MCF 10A (cell line): Measurements from ENCODE around the gene CDKN1B. TPM values are rescaled to one million over a fixed set of nuclear protein-coding genes. Genes with fewer than 3 reads are reported as not detected.
A peak's percentile ranks its signal among the peaks of the same experiment; 100 is the strongest.

ENCODE experiments used
- BruUV-seq: library from RNA; stranded (reverse); fragments of 400-500 nt; replicated peaks from 2 replicates; lab custom pipeline; 2021; lab: Mats Ljungman, UMichigan
- CTCF ChIA-PET: fragments of 300-600 bp; sonication (Branson Sonifier 250); formaldehyde crosslinking; extraction: SDS; loops from one replicate; lab custom pipeline; 2021; ENCODE audit warnings: antibody characterized with exemption, inconsistent platforms; lab: Yijun Ruan, JAX
- POLR2A ChIA-PET: fragments of 300-600, 350-650 bp; sonication (Branson Sonifier 250); formaldehyde crosslinking; extraction: SDS; loops from one replicate; lab custom pipeline; 2020; ENCODE audit warnings: antibody characterized with exemption, inconsistent platforms; lab: Yijun Ruan, JAX
- DNase-seq: peaks from one replicate; pipeline ENCODE4 v3.0.0-alpha.2; 2018; ENCODE audit not compliant: unreplicated experiment
- H3K27ac Mint-ChIP-seq: one replicate; pipeline ENCODE4 v1.8.0; 2022; ENCODE audit warnings: mild to moderate bottlenecking, low read depth, mixed read lengths; ENCODE audit not compliant: unreplicated experiment
- H3K27me3 Mint-ChIP-seq: one replicate; pipeline ENCODE4 v1.8.0; 2022; ENCODE audit warnings: mixed read lengths; ENCODE audit not compliant: insufficient read depth, unreplicated experiment
- H3K36me3 Mint-ChIP-seq: one replicate; pipeline ENCODE4 v1.8.0; 2022; ENCODE audit warnings: mild to moderate bottlenecking, moderate library complexity, mixed read lengths; ENCODE audit not compliant: insufficient read depth, unreplicated experiment
- H3K4me1 Mint-ChIP-seq: one replicate; pipeline ENCODE4 v1.8.0; 2022; ENCODE audit warnings: mixed read lengths; ENCODE audit not compliant: insufficient read depth, unreplicated experiment
- H3K4me3 Mint-ChIP-seq: one replicate; pipeline ENCODE4 v1.8.0; 2022; ENCODE audit warnings: mild to moderate bottlenecking, moderate library complexity, mixed read lengths; ENCODE audit not compliant: unreplicated experiment
- H3K9me3 Mint-ChIP-seq: one replicate; pipeline ENCODE4 v1.8.0; 2022; ENCODE audit warnings: mixed read lengths; ENCODE audit not compliant: unreplicated experiment
- CTCF ChIP-seq: fragments of 200-600 bp; IDR thresholded peaks from one replicate; pipeline ENCODE4 v1.8.0; 2022; ENCODE audit warnings: antibody characterized with exemption, mild to moderate bottlenecking; ENCODE audit not compliant: unreplicated experiment
- intact Hi-C: fragments of 100-400 bp; cut with micrococcal nuclease; formaldehyde crosslinking; loops from 2 replicates; pipeline ENCODE4 v1.14.1; 2022
- total RNA-seq: library from RNA; stranded (reverse); gene quantifications from 2 replicates; pipeline ENCODE4 v1.2.3, GENCODE V29; 2022

CDKN1B gene
- total RNA-seq, 1 experiment from 2014 or later = 33.9 TPM

- peaks cover 26% of the 10 kb centered on the region for H3K4me1 Mint-ChIP-seq
- no peaks in the 10 kb centered on the region for H3K9me3 Mint-ChIP-seq
- peaks cover 11% of the 10 kb centered on the region for H3K36me3 Mint-ChIP-seq
- no peak for TF ChIP-seq CTCF
- intact Hi-C loops = loop anchor here (5.0 to 10.0 kb wide), 2 partner anchors 435 to 1928 kb away; partner anchors contain the start of gene LRP6
- no TSS peak for BruUV-seq
- no peak for DNase-seq
- POLR2A ChIA-PET = interaction anchor here (1.9 to 2.4 kb wide), 2 partner anchors 16 to 40 kb away, joined by 5 to 6 read pairs; no protein-coding TSS in a partner anchor
- no peaks in the 10 kb centered on the region for H3K27me3 Mint-ChIP-seq
- no peak overlapping the region for H3K4me3 Mint-ChIP-seq
- no peak overlapping the region for H3K27ac Mint-ChIP-seq
- CTCF ChIA-PET = interaction anchor here (0.6 to 0.9 kb wide), 2 partner anchors 86 to 323 kb away, joined by 3 read pairs; no protein-coding TSS in a partner anchor
Measured at GRCh38 chr12:12700254-12700653, 16.9 kb upstream of the CDKN1B start.

- Mint-ChIP-seq H3K4me1 (peaks cover 18% of the 10 kb centered on the region), H3K27ac (no peak overlapping the region), H3K4me3 (no peak overlapping the region), H3K36me3 (peaks cover 4% of the 10 kb centered on the region), H3K9me3 (no peaks in the 10 kb centered on the region), H3K27me3 (no peaks in the 10 kb centered on the region)
- TF ChIP-seq CTCF = no peak
- intact Hi-C loops = loop anchor here (5.0 to 10.0 kb wide), 2 partner anchors 437 to 1929 kb away; partner anchors contain the start of gene LRP6
- ChIA-PET CTCF (interaction anchor here (0.6 to 6.4 kb wide), 7 partner anchors 13 to 372 kb away, joined by 3 to 108 read pairs (median 4); no protein-coding TSS in a partner anchor), POLR2A (interaction anchor here (0.6 to 1.9 kb wide), 5 partner anchors 14 to 344 kb away, joined by 3 to 5 read pairs (median 3); partner anchors contain the start of gene DUSP16)
- BruUV-seq = no TSS peak
- no peak for DNase-seq
Measured at GRCh38 chr12:12701457-12701856, 15.7 kb upstream of the CDKN1B start.

GRCh38 chr12:12704593-12705230, 12.5 kb upstream of the CDKN1B start:
- ChIA-PET CTCF (interaction anchor here (0.6 to 6.4 kb wide), 31 partner anchors 9 to 984 kb away, joined by 3 to 108 read pairs (median 4); partner anchors contain the start of gene BORCS5), POLR2A (interaction anchor here (1.0 to 1.7 kb wide), 3 partner anchors 93 to 362 kb away, joined by 3 to 8 read pairs (median 4); partner anchors contain the start of gene CREBL2)
- TF ChIP-seq CTCF = peak; percentile 98
- H3K4me3 Mint-ChIP-seq = no peak overlapping the region
- no TSS peak for BruUV-seq
- no peaks in the 10 kb centered on the region for H3K27me3 Mint-ChIP-seq
- peaks cover 11% of the 10 kb centered on the region for H3K4me1 Mint-ChIP-seq
- no peak overlapping the region for H3K27ac Mint-ChIP-seq
- intact Hi-C loops = loop anchor here (1.0 to 10.0 kb wide), 10 partner anchors 48 to 1932 kb away; partner anchors contain the start of genes CREBL2 and LRP6
- DNase-seq = peak; percentile 92
- no peaks in the 10 kb centered on the region for H3K36me3 Mint-ChIP-seq
- no peaks in the 10 kb centered on the region for H3K9me3 Mint-ChIP-seq
